ENCODE data around the gene CST3.
"Not testable (repeated sequence)": the region's sequence is repeated elsewhere in the genome, so short reads cannot be mapped to it uniquely, and the experiment has no call there.

CST3 gene

GRCh38 chr20:23663180-23663579, 25.4 kb upstream of the CST3 start:
- in situ Hi-C loops (cut with MboI; ENCODE audit: low sequenced_read_pairs) = no loop called here

DNA sequence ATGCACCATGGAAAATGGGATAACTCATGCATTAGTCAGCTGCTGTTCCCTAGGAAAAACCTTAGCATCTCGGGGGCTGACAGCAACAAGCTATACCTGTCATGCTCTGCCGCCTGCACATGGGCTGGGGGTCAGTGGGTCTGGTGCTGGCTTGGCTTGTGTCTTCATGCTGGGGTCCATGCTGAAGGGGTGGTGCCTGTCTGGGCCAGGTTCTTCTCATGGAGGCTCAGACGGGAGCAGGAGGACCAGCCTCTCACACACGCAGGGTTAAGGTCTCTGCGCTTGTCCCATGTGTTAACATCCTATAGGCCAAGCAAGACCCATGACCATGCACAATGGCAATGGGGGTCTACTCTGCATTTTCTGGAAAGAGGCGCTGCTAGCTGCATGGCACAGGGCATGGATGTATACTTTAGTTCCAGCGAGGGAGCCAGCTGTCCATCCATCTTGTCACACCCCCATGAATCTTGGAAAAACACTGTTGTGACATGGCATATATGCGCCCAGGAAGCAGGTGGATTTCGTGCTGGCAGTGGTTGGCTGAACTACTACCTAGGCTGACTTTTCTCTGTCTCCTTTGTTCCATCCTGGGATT, 24.6 kb upstream of the CST3 start:
- in situ Hi-C loops (cut with MboI; ENCODE audit: low sequenced_read_pairs) = no loop called here

- in situ Hi-C loops (cut with MboI; ENCODE audit: low sequenced_read_pairs) = no loop called here
Observed at GRCh38 chr20:23661002-23661429, 23.3 kb upstream of the CST3 start.

GRCh38 chr20:23659989-23660837, 22.5 kb upstream of the CST3 start:
- in situ Hi-C loops (cut with MboI; ENCODE audit: low sequenced_read_pairs) = no loop called here

DNA sequence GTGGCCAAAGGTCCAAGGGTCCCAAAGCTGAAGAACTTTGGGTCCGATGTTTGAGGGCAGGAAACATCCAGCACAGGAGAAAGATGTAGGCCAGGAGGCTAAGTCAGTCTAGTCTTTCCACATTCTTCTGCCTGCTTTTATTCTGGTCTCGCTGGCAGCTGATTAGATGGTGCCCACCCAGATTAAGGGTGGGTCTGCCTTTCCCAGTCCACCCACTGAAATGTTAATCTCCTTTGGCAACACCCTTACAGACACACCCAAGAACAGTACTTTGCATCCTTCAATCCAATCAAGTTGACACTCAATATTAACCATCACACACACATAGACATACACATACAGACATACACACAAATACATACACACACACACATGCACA, 21.8 kb upstream of the CST3 start:
- in situ Hi-C loops (cut with MboI; ENCODE audit: low sequenced_read_pairs) = not testable (repeated sequence)

- in situ Hi-C loops (cut with MboI; ENCODE audit: low sequenced_read_pairs) = no loop called here
Observed at GRCh38 chr20:23658989-23659609, 21.3 kb upstream of the CST3 start.

DNA sequence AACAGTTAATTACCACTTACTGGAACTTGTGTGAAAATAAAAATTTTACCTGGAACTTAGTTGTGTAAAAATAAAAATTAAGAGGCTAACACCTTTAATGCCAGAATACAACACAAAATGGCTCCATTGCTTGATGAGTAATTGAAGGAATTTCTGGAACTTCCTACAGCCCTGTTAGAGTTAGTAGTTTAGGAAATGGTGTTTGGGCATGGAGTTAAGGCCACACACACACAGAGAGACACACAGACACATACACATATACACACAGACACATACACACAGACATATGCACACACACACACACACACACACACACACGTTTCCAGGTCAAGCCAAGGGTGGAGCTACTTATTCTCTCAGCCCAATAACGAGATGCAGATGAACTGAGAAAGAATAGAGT, 20.6 kb upstream of the CST3 start:
- in situ Hi-C loops (cut with MboI; ENCODE audit: low sequenced_read_pairs) = no loop called here

DNA sequence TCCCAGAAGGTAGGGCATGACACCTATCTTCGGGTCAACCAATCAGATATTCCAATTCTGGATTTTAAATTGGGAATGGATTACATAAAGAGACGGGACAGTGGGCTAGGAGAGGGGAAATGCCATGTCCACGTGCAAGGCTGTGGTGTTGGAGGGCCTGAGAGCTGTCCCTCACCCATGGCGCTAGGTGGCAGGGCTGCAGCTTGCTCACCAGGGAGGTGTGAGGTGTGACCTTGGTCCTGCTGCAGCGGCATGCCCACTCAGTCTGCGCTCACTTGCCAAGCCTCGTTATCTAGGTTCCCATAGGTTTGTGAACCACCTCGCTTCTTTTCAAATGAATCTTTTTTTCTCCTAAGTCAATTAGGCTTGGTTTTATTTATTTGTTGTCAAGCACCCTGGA, 19.4 kb upstream of the CST3 start:
- in situ Hi-C loops (cut with MboI; ENCODE audit: low sequenced_read_pairs) = no loop called here

DNA sequence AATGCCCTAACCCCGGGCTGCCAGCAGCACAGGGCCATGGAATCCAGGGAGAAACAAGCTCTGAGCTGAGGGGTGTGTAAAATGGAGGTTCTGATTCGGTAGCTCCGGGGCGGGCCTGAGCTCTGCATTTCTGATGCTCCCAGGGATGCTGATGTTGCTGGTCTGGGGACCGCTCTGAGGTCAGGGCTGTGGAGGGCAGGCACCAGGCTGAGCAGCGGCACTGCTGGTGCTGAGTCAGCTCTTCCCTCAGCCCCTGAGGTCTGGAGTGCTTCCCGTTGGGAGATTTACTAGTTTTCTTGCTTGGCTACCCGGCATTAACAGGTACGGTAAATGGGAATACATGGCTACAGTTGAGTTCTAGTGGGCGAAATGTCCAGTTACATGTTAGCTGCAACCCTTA, 18.6 kb upstream of the CST3 start:
- in situ Hi-C loops (cut with MboI; ENCODE audit: low sequenced_read_pairs) = no loop called here

DNA sequence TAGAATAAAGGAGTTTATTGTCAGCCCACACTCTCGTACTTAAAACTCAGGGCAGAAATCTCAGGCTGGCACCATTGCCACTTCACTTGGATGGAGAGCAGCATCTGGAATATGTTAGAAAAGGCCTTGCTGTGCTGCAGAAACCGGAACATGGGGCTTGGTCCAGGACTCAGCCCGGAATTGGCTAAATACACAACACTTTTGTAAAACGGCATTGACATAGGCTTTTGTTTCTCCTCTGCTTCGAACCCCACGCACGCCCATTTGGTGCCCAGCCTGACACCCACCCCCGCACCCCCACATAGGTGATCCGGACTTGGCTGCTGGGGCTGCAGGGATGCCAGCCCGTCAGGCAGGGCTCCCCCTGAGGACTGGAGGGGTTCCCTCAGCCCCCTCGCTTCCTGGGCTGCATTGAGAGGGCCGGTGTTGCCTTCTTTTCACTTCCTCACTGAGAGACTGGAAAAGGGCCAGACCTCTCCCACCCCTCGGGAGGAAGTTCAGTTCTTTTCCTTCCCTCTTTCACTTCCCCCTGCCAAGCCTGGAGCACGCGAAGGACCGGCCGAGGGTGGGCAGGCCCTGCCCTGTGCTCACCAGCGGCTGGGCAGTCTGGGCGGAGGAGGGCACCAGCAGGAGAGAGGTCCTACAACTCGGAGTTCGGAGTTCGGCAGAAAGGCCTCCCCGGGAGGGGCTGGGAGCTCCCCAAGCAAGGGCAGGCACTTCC, 17.9 kb upstream of the CST3 start:
- in situ Hi-C loops (cut with MboI; ENCODE audit: low sequenced_read_pairs) = no loop called here

DNA sequence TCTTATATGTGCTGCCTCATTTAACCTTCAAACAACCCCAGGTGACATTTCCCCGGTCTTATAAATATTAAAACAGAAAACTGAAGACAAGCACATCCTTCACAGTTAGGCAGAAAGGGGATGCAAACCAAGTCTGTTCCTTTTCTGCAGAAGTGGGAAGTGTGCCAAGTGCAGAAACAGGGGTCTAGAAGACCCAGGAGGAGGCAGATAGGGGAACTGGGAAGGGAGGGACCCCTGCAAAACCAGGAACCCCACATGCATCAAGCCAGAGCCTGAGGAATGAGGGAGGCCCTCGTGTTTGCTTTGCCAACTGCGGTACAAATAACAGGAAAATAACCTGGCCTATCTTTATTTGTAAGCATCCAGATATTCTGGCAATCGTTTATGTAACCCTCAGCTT, 17.0 kb upstream of the CST3 start:
- in situ Hi-C loops (cut with MboI; ENCODE audit: low sequenced_read_pairs) = no loop called here

- in situ Hi-C loops (cut with MboI; ENCODE audit: low sequenced_read_pairs) = no loop called here
Observed at GRCh38 chr20:23654000-23654399, 16.2 kb upstream of the CST3 start.

- in situ Hi-C loops (cut with MboI; ENCODE audit: low sequenced_read_pairs) = no loop called here
Observed at GRCh38 chr20:23653400-23653938, 15.7 kb upstream of the CST3 start.

GRCh38 chr20:23652926-23653325, 15.2 kb upstream of the CST3 start:
- in situ Hi-C loops (cut with MboI; ENCODE audit: low sequenced_read_pairs) = no loop called here

GRCh38 chr20:23652371-23652770, 14.6 kb upstream of the CST3 start:
- in situ Hi-C loops (cut with MboI; ENCODE audit: low sequenced_read_pairs) = no loop called here

DNA sequence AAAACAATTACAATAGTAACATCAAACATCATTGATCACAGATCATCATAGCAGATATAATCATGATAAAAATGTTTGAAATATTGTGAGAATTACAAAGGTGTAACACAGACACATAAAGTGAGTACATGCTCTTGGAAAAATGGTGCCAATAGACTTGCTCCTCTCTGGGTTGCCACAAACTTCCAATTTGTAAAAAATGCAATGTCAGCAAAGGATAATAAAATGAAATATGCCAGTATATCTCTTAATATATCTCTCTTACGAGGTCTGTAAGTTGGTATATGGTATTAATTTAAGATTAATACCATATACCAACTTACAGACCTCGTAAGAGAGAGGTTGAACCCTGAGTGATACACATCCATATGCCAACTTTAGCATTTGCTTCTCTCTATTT, 13.4 kb upstream of the CST3 start:
- in situ Hi-C loops (cut with MboI; ENCODE audit: low sequenced_read_pairs) = no loop called here

- in situ Hi-C loops (cut with MboI; ENCODE audit: low sequenced_read_pairs) = loop anchor here (25.0 kb wide), 1 partner anchor 638 kb away; no protein-coding TSS in a partner anchor
Observed at GRCh38 chr20:23649830-23650417, 12.2 kb upstream of the CST3 start.

GRCh38 chr20:23649242-23649641, 11.5 kb upstream of the CST3 start:
- in situ Hi-C loops (cut with MboI; ENCODE audit: low sequenced_read_pairs) = loop anchor here (25.0 kb wide), 1 partner anchor 637 kb away; no protein-coding TSS in a partner anchor

DNA sequence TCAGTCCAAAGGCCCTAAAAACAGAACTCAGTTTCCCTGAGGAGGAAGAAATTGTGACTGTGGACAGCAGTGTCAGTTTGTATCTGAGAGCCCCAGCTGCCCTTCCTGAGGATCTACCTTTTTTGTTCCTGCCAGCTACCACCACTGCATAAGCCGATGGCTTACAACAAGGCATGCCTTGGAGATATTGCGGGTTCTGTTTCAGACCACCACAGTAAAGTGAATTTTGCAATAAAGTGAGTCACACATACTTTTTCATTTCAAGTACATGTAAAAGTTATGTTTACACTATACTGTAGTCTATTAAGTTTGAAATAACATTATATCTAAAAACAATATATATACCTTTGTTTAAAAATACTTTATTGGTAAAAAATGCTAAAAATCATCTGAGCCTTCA, 9.6 kb upstream of the CST3 start:
- in situ Hi-C loops (cut with MboI; ENCODE audit: low sequenced_read_pairs) = loop anchor here (25.0 kb wide), 1 partner anchor 635 kb away; no protein-coding TSS in a partner anchor

DNA sequence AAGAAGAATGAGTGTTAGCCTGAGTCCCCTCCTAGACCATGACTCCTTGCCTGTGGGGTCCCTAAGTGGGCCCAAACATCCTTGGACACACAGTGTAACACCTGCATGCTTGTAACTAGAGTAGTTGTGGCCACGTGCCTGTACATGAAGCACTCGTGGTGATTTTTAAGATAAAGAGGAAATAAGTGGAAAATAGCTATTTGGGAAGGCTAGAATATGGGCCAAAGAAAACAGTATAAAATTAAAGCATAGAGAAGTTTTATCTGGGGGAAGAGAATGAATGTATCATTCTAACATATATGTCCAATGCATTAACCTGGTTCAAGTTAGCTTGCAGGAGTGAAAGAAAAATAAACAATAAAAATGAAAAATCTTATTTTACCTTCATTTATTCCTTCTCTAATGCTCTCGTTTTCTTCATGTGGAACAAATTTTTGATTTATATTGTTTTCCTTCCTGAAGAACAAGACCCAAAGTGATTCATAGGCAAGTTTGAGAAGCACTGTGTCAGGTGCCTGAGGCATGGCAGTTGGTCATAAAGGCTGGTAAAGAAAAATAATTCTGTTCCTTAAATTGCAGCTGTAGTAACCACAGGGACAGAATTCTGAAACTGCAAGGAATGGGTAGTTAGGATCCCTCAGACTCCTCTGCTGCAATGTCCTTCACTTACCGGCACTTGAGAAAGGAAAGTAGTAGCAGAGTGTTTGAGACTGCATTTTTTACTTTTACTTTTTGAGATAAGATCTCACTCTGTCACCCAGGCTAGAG, 8.5 kb upstream of the CST3 start:
- in situ Hi-C loops (cut with MboI; ENCODE audit: low sequenced_read_pairs) = loop anchor here (25.0 kb wide), 1 partner anchor 634 kb away; no protein-coding TSS in a partner anchor
